ENCODE measurements around the gene LINGO4.
"Not testable (repeated sequence)": the region's sequence is repeated elsewhere in the genome, so short reads cannot be mapped to it uniquely, and the experiment has no call there.

LINGO4 gene

GRCh38 chr1:151776665-151777062 lies 28.6 kb downstream of the LINGO4 start:
- no peaks in the 10 kb centered on the region for H3K27me3 ChIP-seq (replicated peaks; ENCODE audit: control insufficient read depth, insufficient read depth, low read length)
- H3K4me3 ChIP-seq (ENCODE audit: low read length), result no peak overlapping the region
- no peaks in the 10 kb centered on the region for H3K9me3 ChIP-seq (ENCODE audit: control insufficient read depth, low read length)
- no peaks in the 10 kb centered on the region for H3K4me1 ChIP-seq (ENCODE audit: control insufficient read depth, insufficient read depth, low read length)
- H3K36me3 ChIP-seq (ENCODE audit: control insufficient read depth, insufficient read depth, low read length, severe bottlenecking), result peaks cover 14% of the 10 kb centered on the region
- H3K9ac ChIP-seq (ENCODE audit: low read length), result no peak overlapping the region
- DNase-seq (ENCODE audit: low read depth), result no peak

GRCh38 chr1:151775894-151776664 lies 29.1 kb downstream of the LINGO4 start:
- Histone ChIP-seq H3K36me3 (ENCODE audit: control insufficient read depth, insufficient read depth, low read length, severe bottlenecking) (peaks cover 14% of the 10 kb centered on the region), H3K4me3 (ENCODE audit: low read length) (no peak overlapping the region)
- no peak for DNase-seq (ENCODE audit: low read depth)

GRCh38 chr1:151774256-151774922 lies 30.8 kb downstream of the LINGO4 start:
- DNase-seq (ENCODE audit: low read depth), result no peak
- Histone ChIP-seq H3K4me1 (ENCODE audit: control insufficient read depth, insufficient read depth, low read length) (no peaks in the 10 kb centered on the region), H3K27me3 (replicated peaks; ENCODE audit: control insufficient read depth, insufficient read depth, low read length) (no peaks in the 10 kb centered on the region), H3K36me3 (ENCODE audit: control insufficient read depth, insufficient read depth, low read length, severe bottlenecking) (peaks cover 11% of the 10 kb centered on the region), H3K9ac (ENCODE audit: low read length) (no peak overlapping the region), H3K9me3 (ENCODE audit: control insufficient read depth, low read length) (no peaks in the 10 kb centered on the region), H3K4me3 (ENCODE audit: low read length) (no peak overlapping the region)

More at GRCh38 chr1:151775894-151776664, 29.1 kb downstream of the LINGO4 start:
- H3K27me3 ChIP-seq (replicated peaks; ENCODE audit: control insufficient read depth, insufficient read depth, low read length), result no peaks in the 10 kb centered on the region
- no peaks in the 10 kb centered on the region for H3K9me3 ChIP-seq (ENCODE audit: control insufficient read depth, low read length)
- no peaks in the 10 kb centered on the region for H3K4me1 ChIP-seq (ENCODE audit: control insufficient read depth, insufficient read depth, low read length)
- no peak overlapping the region for H3K9ac ChIP-seq (ENCODE audit: low read length)

- Histone ChIP-seq H3K9me3 (ENCODE audit: control insufficient read depth, low read length) (no peaks in the 10 kb centered on the region), H3K27me3 (replicated peaks; ENCODE audit: control insufficient read depth, insufficient read depth, low read length) (no peaks in the 10 kb centered on the region), H3K9ac (ENCODE audit: low read length) (no peak overlapping the region), H3K36me3 (ENCODE audit: control insufficient read depth, insufficient read depth, low read length, severe bottlenecking) (peaks cover 11% of the 10 kb centered on the region), H3K4me1 (ENCODE audit: control insufficient read depth, insufficient read depth, low read length) (no peaks in the 10 kb centered on the region), H3K4me3 (ENCODE audit: low read length) (no peak overlapping the region)
- peak; percentile 8 for DNase-seq (ENCODE audit: low read depth)
These were observed 31.5 kb downstream of the LINGO4 start for GRCh38 chr1:151773702-151774101.

GRCh38 chr1:151769270-151769669 lies 35.9 kb downstream of the LINGO4 start:
- H3K9ac ChIP-seq (ENCODE audit: low read length); H3K4me3 ChIP-seq (ENCODE audit: low read length); DNase-seq (ENCODE audit: low read depth); H3K36me3 ChIP-seq (ENCODE audit: control insufficient read depth, insufficient read depth, low read length, severe bottlenecking); H3K27me3 ChIP-seq (replicated peaks; ENCODE audit: control insufficient read depth, insufficient read depth, low read length); H3K9me3 ChIP-seq (ENCODE audit: control insufficient read depth, low read length); H3K4me1 ChIP-seq (ENCODE audit: control insufficient read depth, insufficient read depth, low read length): not testable (repeated sequence)

- not testable (repeated sequence) for H3K36me3 ChIP-seq (ENCODE audit: control insufficient read depth, insufficient read depth, low read length, severe bottlenecking); H3K9ac ChIP-seq (ENCODE audit: low read length); H3K9me3 ChIP-seq (ENCODE audit: control insufficient read depth, low read length); H3K4me3 ChIP-seq (ENCODE audit: low read length); DNase-seq (ENCODE audit: low read depth); H3K27me3 ChIP-seq (replicated peaks; ENCODE audit: control insufficient read depth, insufficient read depth, low read length)
- peaks cover 12% of the 10 kb centered on the region for H3K4me1 ChIP-seq (ENCODE audit: control insufficient read depth, insufficient read depth, low read length)
These were observed 36.7 kb downstream of the LINGO4 start for GRCh38 chr1:151768351-151769066.

GRCh38 chr1:151763990-151764389 lies 41.2 kb downstream of the LINGO4 start:
- Histone ChIP-seq H3K9me3 (ENCODE audit: control insufficient read depth, low read length) (no peaks in the 10 kb centered on the region), H3K36me3 (ENCODE audit: control insufficient read depth, insufficient read depth, low read length, severe bottlenecking) (peaks cover 28% of the 10 kb centered on the region), H3K4me1 (ENCODE audit: control insufficient read depth, insufficient read depth, low read length) (peaks cover 12% of the 10 kb centered on the region), H3K27me3 (replicated peaks; ENCODE audit: control insufficient read depth, insufficient read depth, low read length) (no peaks in the 10 kb centered on the region), H3K4me3 (ENCODE audit: low read length) (peak overlapping the region; percentile 89), H3K9ac (ENCODE audit: low read length) (peak overlapping the region; percentile 90)
- no peak for DNase-seq (ENCODE audit: low read depth)

GRCh38 chr1:151762941-151763921 lies 42.0 kb downstream of the LINGO4 start, which contains the start of gene MRPL9:
MRPL9 (minus strand) TSS chr1:151763496; CDS start chr1:151763479, 17 bp downstream.
- Histone ChIP-seq H3K27me3 (replicated peaks; ENCODE audit: control insufficient read depth, insufficient read depth, low read length) (no peaks in the 10 kb centered on the region), H3K4me3 (ENCODE audit: low read length) (peak within 1 kb of the TSS; percentile 89), H3K9me3 (ENCODE audit: control insufficient read depth, low read length) (no peaks in the 10 kb centered on the region), H3K9ac (ENCODE audit: low read length) (peak within 1 kb of the TSS; percentile 90), H3K36me3 (ENCODE audit: control insufficient read depth, insufficient read depth, low read length, severe bottlenecking) (peaks cover 34% of the 10 kb centered on the region), H3K4me1 (ENCODE audit: control insufficient read depth, insufficient read depth, low read length) (peaks cover 12% of the 10 kb centered on the region)
- DNase-seq (ENCODE audit: low read depth), result peak; percentile 91

GRCh38 chr1:151760597-151761385 lies 44.4 kb downstream of the LINGO4 start:
- no peaks in the 10 kb centered on the region for H3K27me3 ChIP-seq (replicated peaks; ENCODE audit: control insufficient read depth, insufficient read depth, low read length)
- peaks cover 8% of the 10 kb centered on the region for H3K4me1 ChIP-seq (ENCODE audit: control insufficient read depth, insufficient read depth, low read length)
- no peak for DNase-seq (ENCODE audit: low read depth)
- peaks cover 37% of the 10 kb centered on the region for H3K36me3 ChIP-seq (ENCODE audit: control insufficient read depth, insufficient read depth, low read length, severe bottlenecking)
- no peak overlapping the region for H3K4me3 ChIP-seq (ENCODE audit: low read length)
- H3K9me3 ChIP-seq (ENCODE audit: control insufficient read depth, low read length), result no peaks in the 10 kb centered on the region
- no peak overlapping the region for H3K9ac ChIP-seq (ENCODE audit: low read length)

- no peak overlapping the region for H3K4me3 ChIP-seq (ENCODE audit: low read length)
- H3K9ac ChIP-seq (ENCODE audit: low read length), result no peak overlapping the region
- peaks cover 6% of the 10 kb centered on the region for H3K4me1 ChIP-seq (ENCODE audit: control insufficient read depth, insufficient read depth, low read length)
- H3K27me3 ChIP-seq (replicated peaks; ENCODE audit: control insufficient read depth, insufficient read depth, low read length), result no peaks in the 10 kb centered on the region
- H3K9me3 ChIP-seq (ENCODE audit: control insufficient read depth, low read length), result no peaks in the 10 kb centered on the region
- H3K36me3 ChIP-seq (ENCODE audit: control insufficient read depth, insufficient read depth, low read length, severe bottlenecking), result peaks cover 37% of the 10 kb centered on the region
- DNase-seq (ENCODE audit: low read depth), result no peak
These were observed 46.0 kb downstream of the LINGO4 start for GRCh38 chr1:151759241-151759640.
